ENCODE results near the gene SLC49A3.

DNA sequence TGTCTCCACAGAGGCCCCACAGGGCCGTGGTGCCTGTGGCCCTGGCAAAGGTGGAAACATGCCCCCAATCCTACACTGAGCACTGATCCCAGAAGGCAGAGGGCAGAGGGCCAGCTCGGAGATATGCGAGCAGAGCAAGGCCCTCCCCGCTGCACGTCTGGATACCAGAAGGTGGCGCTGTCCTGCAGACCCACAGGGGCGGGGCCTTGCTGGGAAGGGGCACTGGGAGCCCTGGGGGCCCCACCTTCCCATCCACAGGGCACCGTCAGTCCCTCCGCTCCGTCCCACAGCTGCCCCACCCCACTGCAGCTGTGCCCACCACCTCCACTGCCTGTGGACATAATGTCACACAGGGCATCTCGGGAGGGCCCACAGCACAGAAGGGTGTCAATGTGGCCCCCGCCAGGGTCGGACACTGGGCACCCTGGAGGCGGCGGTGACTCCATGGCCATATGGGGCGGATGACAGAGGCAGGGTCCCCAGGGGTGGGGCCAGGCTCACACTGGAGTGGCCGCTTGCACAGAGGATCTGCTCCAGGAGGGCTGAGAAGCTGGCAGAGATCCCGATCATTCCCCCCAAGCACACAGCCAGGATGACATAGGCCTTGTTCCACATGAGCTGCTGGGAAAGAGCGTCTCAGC, 4.8 kb downstream of the SLC49A3 start:
- TF ChIP-seq SMAD1 (IDR thresholded peaks at IDR 0.05; ENCODE audit: low read depth, partially characterized antibody): no peak
- TF ChIP-seq ZBTB4 (CRISPR knock-in tag; IDR thresholded peaks at IDR 0.05): no peak
- no peak for TF ChIP-seq EZH2 (IDR thresholded peaks at IDR 0.05; ENCODE audit: borderline replicate concordance, control insufficient read depth, low read depth, low read length)
- no peak for TF ChIP-seq POLR2AphosphoS5 (IDR thresholded peaks at IDR 0.05; ENCODE audit: low read length)

Measured in GM12878 (cell line).